GM21529 (cell line): ENCODE results near the gene TRIM37.
A peak's percentile ranks its signal among the peaks of the same experiment; 100 is the strongest.
"Not testable (repeated sequence)": the region's sequence is repeated elsewhere in the genome, so short reads cannot be mapped to it uniquely, and the experiment has no call there.

ENCODE experiments used
- ATAC-seq: cut with Tn5 transposase; IDR thresholded peaks from one replicate; pipeline ENCODE4 v1.9.1; 2021; ENCODE audit not compliant: unreplicated experiment

Gene TRIM37

DNA sequence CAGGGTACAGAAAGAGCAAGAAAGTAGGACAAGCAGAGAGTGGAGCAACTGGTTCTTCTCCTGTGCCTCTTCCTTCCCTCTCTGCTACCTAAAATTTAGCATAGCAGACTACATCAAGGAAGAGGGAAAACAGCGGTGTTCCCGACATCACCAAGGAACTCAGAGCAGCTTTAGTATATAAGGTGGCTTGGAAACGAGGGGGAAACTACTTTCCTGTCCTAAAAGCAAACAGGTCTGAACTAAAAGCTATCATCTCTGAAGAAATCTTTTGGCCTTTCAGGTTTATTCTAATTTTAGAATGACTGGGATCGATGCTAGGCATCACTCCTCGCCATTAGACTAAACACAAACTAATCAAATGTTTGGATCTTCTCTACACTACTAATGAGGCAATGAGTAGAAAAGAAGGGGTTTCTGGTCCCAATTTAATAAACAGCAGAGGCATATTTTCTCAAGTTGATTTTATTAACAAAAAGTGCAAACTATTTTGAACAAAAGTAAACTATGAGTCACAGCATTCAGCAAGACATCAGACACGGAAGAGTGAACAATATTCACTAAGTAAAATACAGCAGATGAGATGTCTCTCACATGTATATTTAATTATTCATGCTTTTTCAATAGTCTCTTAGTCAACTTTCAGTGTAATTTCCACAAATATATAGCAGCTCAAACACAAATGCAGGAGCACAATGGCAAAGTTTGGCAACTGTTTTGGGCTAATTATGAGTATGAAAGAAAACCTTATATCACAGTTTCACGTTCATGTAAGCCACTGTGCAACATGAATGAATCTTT is 108.7 kb downstream of the TRIM37 start:
- no peak for ATAC-seq

- no peak for ATAC-seq
Observed at GRCh38 chr17:58996968-58997367, 109.7 kb downstream of the TRIM37 start.

DNA sequence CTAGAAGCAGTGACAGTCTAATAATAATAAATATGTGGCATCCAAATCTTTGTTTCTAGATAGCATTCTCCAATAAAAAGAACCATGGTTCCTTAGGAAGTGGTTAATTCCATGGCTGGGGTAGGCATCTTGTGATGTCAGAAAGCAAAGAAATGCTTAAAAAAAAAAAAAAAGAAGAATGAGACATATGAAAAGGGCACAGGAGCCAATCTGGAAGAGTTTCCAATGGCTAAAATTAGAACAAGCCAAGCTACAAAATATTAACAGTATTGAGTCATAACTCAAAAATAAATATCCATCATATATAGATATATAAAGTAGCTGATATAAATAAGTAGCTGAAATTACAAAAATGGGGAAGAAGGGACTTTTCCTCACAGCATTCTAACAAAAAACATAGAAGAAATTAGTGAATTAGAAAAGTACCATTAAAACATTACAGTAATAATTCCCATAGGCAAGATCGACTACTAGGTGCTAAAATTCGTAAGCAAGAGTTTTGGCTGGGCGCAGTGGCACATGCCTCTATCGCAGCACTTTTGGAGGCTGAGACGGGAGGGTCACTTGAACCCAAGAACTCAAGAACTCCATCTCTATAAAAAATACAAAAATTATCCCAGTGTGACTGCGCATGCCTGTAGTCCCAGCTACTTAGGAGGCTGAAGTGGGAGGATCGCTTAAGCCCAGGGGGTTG is 111.3 kb downstream of the TRIM37 start:
- no peak for ATAC-seq

DNA sequence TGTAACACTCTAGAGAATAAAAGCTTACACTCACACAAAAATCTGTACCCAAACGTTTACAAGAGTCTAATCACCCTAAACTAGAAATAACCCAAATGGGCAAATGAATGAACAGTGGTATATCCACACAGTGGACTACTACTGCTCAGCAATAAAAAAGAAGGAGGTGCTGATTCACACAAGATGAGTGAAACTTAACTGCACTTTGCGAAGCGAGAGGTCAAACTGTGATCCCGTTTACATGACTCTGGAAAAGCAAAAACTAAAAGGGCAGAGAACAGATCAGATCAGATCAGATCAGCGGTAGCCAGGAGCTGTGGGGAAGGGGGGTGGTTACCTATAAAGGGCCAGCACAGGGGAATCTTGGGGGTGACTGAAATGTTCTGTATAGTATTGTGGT is 113.4 kb downstream of the TRIM37 start:
- ATAC-seq = no peak

DNA sequence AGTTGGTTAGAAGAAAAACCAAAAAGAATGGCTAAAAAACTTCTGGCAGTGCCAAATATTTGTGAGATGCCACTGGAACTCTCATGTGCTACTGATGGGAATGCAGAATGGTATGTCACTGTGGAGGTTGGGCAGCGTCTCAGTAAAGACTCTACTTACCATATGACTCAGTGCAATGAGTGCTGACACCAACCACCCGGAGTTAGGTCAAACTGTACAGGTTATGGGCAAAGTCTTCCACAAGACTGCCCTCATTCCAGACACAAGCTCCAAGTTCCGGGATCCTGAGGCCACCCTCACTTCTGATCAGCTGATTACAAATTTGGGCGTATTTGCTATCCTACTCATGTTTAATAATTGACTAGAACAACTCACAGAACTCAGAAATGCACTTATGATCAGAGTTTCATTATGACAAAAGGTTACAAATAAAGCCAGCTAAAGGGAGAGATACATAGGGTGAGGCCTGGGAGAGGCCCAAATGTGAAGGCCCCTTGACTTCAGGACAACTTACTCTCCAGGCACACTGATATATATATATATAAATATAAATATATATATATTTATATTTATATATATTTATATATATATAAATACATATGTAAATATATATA is 114.9 kb downstream of the TRIM37 start:
- peak; percentile 78 for ATAC-seq

GRCh38 chr17:58989629-58990028 is 117.1 kb downstream of the TRIM37 start:
- no peak for ATAC-seq

GRCh38 chr17:58985971-58986370 is 120.7 kb downstream of the TRIM37 start:
- no peak for ATAC-seq

- no peak for ATAC-seq
Observed at GRCh38 chr17:58985367-58985766, 121.3 kb downstream of the TRIM37 start.

DNA sequence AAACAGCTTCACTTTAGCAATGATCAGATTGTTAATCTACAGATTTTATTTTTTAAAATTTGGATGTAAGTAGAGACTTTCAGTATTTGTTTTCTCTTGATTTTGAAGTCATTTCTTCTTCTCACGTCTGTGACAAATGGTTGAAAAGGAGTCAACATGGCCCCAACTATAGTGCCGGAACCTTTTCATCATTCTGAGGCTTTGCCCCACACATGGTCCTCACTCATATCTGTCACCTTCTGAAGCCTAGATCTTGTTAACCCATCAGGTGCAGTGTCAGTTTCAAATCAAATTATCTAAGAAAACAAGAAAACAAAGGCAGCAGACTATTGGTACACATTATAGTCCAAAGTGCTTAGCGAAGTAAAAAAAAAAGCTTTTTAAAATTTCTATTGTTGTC is 124.1 kb downstream of the TRIM37 start:
- ATAC-seq = no peak

- no peak for ATAC-seq
Observed at GRCh38 chr17:58980706-58981481, 125.8 kb downstream of the TRIM37 start.

GRCh38 chr17:58976541-58976940 is 130.1 kb downstream of the TRIM37 start:
- no peak for ATAC-seq

GRCh38 chr17:58974354-58974753 is 132.3 kb downstream of the TRIM37 start:
- ATAC-seq = no peak

DNA sequence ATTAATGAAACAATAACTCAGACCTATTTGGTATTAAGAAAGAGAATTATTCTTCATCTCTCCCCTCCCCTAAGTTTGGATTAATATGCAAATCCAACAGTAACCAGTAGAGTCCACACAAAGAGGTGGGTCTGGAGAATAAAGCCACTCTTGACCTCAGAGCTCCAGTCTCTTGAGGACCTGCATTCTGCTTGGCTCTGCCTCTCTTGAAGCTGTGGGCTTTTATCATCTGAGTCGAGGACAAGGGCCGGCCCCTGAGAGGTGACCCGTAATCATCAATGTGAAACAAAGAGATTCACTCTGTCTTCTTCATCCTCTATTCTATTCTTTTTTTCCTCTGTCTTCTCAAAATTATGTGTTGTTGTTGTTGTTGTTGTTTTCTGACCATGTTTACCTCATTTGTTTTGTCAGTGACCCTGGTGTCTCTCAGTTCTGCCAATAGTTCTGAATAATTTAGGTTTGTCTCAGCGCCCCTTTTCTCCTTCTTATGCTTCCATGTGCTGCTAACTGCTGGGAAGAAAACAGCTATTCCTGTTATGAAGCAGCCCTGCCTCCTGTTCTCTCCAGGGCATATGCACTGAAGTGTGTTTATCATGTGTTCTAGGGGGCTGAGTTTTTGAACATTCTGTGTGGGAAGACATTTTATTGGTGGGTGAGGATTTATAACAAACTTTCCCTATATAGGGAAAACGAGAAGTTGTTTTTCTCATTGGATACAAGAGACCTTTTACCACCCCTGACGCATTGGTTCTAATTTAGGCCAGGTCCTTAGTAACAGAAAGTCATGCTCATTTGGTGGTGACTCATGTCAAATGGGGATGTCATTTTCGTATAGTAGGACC is 135.8 kb downstream of the TRIM37 start:
- ATAC-seq = no peak

- ATAC-seq = no peak
Observed at GRCh38 chr17:58969612-58970011, 137.1 kb downstream of the TRIM37 start.

DNA sequence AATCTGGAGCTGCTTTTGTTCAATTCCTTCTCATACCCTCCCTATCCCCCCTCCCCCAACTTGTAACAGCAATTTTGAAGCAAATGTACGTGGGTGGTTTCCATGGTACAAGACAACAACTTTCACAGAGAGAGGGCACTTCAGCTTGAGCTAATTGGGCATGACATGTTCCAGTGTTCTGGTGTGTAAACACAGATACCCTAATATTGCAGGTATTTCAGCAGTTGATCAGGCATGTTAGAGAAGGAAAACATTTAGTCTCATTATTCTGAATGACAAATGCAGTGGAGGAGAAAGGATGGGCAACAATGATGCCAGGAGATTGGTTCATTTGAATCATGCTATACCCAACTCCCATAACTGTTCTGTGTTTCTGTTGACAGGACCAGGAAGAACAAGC is 137.5 kb downstream of the TRIM37 start:
- no peak for ATAC-seq

DNA sequence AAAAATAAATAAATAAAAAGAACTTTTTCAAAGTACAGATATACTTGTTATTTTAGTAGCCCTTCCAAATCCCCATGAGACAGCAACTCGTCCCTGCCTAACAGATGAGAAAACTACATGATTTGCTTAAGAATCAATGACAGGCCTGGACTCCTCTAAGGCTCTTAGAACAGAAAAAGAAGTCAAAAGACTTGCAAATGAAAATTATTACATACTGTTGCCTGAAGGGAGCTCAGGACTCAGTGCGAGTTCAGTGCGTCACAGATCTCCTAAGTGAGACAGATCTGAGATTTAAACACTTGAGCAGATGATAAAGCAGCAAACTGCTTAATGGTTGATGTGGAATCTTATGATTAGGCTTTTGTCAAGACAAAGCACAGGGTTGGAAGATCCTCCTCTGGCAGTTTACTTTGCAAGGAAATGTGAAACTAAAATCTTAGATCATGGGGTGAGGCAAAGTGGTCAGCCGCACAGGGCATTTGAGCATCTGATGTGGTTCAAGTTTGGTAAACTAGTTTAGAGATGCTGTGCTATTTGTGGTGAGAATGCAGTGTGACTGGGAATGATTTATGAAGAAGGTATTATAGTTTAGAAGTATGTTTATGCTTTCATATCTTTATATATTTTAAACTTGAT is 138.1 kb downstream of the TRIM37 start:
- no peak for ATAC-seq

DNA sequence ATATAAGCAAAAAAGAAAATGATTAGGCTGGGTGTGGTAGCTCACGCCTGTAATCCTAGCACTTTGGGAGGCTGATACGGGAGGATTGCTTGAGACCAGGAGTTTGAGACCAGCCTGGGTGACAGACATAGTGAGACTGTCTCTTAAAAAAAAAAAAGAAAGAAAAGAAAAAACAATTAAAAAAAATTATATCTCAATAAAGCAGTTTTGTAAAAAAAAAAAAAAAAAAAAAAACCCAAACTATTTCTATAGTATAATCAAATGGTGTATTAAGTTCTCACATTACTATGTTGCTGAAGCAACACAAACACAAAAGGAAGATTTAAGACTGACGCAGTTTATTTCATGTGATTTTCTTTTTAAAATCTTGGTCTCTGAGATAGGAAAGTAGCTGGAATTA is 140.5 kb downstream of the TRIM37 start:
- no peak for ATAC-seq

DNA sequence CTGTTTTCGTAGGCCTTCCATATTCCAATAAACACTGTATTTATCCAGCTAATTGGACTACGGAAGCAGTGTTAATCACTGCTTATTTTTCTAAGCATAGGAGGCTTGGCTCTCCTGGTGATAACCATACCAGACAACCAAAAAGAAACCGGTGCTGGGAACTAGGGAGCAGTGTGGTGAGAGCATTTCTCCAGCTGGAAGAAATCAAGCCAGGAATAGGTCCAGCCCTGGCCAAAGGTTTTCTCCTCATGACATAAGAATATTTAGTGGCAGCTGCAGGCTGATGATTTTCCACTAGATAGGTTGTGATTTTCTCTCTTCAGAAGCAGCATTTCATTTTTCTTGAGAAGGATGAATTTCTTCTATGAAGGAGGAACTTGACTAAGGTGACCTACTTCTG is 141.5 kb downstream of the TRIM37 start:
- ATAC-seq = no peak

- no peak for ATAC-seq
Observed at GRCh38 chr17:58960068-58960467, 146.6 kb downstream of the TRIM37 start.

DNA sequence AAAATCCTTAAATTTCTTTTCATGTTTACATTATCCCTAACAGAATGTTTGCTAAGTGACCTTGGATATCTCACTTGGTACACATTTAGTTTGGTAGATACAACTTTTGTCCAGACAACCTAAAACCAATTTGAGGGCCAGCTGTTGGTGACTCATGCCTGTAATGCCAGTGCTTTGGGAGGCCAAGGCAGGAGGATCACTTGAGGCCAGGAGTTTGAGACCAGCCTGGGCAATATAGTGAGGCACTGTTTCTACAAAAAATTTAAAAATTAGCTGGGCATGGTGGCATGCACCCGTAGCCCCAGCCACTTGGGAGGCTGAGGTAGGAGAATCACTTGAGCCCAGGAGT is 149.0 kb downstream of the TRIM37 start:
- ATAC-seq = not testable (repeated sequence)
